SKM-1 treated with dmso at 0.1 percent for 144 hours (cell line): Measurements from ENCODE around the gene KLK1.
"Not testable (repeated sequence)": the region's sequence is repeated elsewhere in the genome, so short reads cannot be mapped to it uniquely, and the experiment has no call there.

Source experiments
- DNase-seq: peaks from one replicate; lab custom pipeline; 2025; ENCODE audit not compliant: unreplicated experiment; lab: John Stamatoyannopoulos, UW

The KLK1 gene

GRCh38 chr19:50794074-50794875, 29.3 kb downstream of the KLK1 start:
- DNase-seq: no peak

- no peak for DNase-seq
Observed at GRCh38 chr19:50793558-50794065, 30.0 kb downstream of the KLK1 start.

GRCh38 chr19:50792272-50793250, 31.0 kb downstream of the KLK1 start:
- no peak for DNase-seq

- DNase-seq: no peak
Observed at GRCh38 chr19:50791594-50792271, 31.9 kb downstream of the KLK1 start.

- DNase-seq: no peak
Observed at GRCh38 chr19:50790922-50791467, 32.6 kb downstream of the KLK1 start.

GRCh38 chr19:50790396-50790795, 33.2 kb downstream of the KLK1 start, which contains the start of gene ACP4:
TSS of gene ACP4 (plus strand) at chr19:50790415. CDS start at chr19:50790415, 0 bp downstream.
- DNase-seq: no peak

- DNase-seq: no peak
Observed at GRCh38 chr19:50785329-50785728, 38.3 kb downstream of the KLK1 start.

- DNase-seq: no peak
Observed at GRCh38 chr19:50784710-50785109, 38.9 kb downstream of the KLK1 start.

- not testable (repeated sequence) for DNase-seq
Observed at GRCh38 chr19:50783848-50784152, 39.8 kb downstream of the KLK1 start.

- DNase-seq: no peak
Observed at GRCh38 chr19:50780753-50781435, 42.7 kb downstream of the KLK1 start.

- DNase-seq: no peak
Observed at GRCh38 chr19:50779504-50780457, 43.8 kb downstream of the KLK1 start.

- no peak for DNase-seq
Observed at GRCh38 chr19:50778906-50779430, 44.6 kb downstream of the KLK1 start.

- no peak for DNase-seq
Observed at GRCh38 chr19:50777830-50778303, 45.7 kb downstream of the KLK1 start.

GRCh38 chr19:50777261-50777660, 46.3 kb downstream of the KLK1 start:
- no peak for DNase-seq

GRCh38 chr19:50776131-50776530, 47.5 kb downstream of the KLK1 start:
- no peak for DNase-seq

GRCh38 chr19:50773454-50773853, 50.1 kb downstream of the KLK1 start:
- DNase-seq: not testable (repeated sequence)

GRCh38 chr19:50772912-50773311, 50.7 kb downstream of the KLK1 start:
- not testable (repeated sequence) for DNase-seq

GRCh38 chr19:50772476-50772875, 51.1 kb downstream of the KLK1 start:
- DNase-seq: peak; percentile 31

GRCh38 chr19:50770888-50771287, 52.7 kb downstream of the KLK1 start:
- DNase-seq: no peak
